ENCODE measurements around the gene PAX5. TPM values are rescaled to one million over a fixed set of nuclear protein-coding genes. Genes with fewer than 3 reads are reported as not detected.

PAX5 gene
- total and polyA plus RNA-seq, 2 of the 13 experiments (the other 11 are each of a cell fraction or from before 2014, with no cell fraction given), result not detected

GRCh38 chr9:36935768-36936497 lies 98.1 kb downstream of the PAX5 start (continued):
- no peak for TF ChIP-seq MAZ (IDR thresholded peaks at IDR 0.05; ENCODE audit: borderline replicate concordance, low read depth, low read length)
- TF ChIP-seq MAZ (CRISPR knock-in tag; IDR thresholded peaks at IDR 0.05; ENCODE audit: low read depth), result no peak
- no peak for TF ChIP-seq ZNF576 (CRISPR knock-in tag; IDR thresholded peaks at IDR 0.05)
- no peak for TF ChIP-seq THYN1 (CRISPR knock-in tag; IDR thresholded peaks at IDR 0.05; ENCODE audit: borderline replicate concordance, low read depth)
- TF ChIP-seq HDAC2 (CRISPR knock-in tag; IDR thresholded peaks at IDR 0.05), result no peak

GRCh38 chr9:36935332-36935731 lies 98.7 kb downstream of the PAX5 start:
- H3K27ac ChIP-seq (ENCODE audit: extremely low read length, insufficient read depth, low read length), result no peak overlapping the region
- no TSS peak for BruUV-seq (replicated peaks)
- no peaks in the 10 kb centered on the region for H3K4me1 ChIP-seq (ENCODE audit: insufficient read depth, low read length)
- peaks cover 0 to 26% of the 10 kb centered on the region in 2 experiments; a peak in 4 of 5 replicates for H3K27me3 ChIP-seq (ENCODE audit: control insufficient read depth in 1 of 2, insufficient read depth in 2 of 2, low read length in 2 of 2)
- no peak overlapping the region for H3K4me3 ChIP-seq (replicated peaks in 1 of 3; ENCODE audit: insufficient read depth in 1 of 3, low read depth in 2 of 3, low read length in 3 of 3)
- H3K36me3 ChIP-seq (replicated peaks in 1 of 2; ENCODE audit: control insufficient read depth in 1 of 2, insufficient read depth in 2 of 2, low read length in 2 of 2), result no peaks in the 10 kb centered on the region
- no peaks in the 10 kb centered on the region for H4K20me1 ChIP-seq (ENCODE audit: insufficient read depth, low read length)
- 34% methylated on average over 2 of the region's 4 CpGs for WGBS (ENCODE audit: low lambda C conversion rate)
- intact Hi-C loops (cut with micrococcal nuclease; ENCODE audit: unreplicated experiment) (no loop called here), in situ Hi-C loops (cut with HindIII; ENCODE audit: extremely low pct_ligation_motif_present, low pct_unique_long_range_greater_than_20kb) (no loop called here)
- no peak overlapping the region for H3K4me2 ChIP-seq (ENCODE audit: low read depth, low read length)
- FAIRE-seq (no peak), DNase-seq (ENCODE audit: low spot score) (no peak), ATAC-seq (no peak)
- CTCF ChIA-PET (ENCODE audit: low intra/inter-chr PET ratio, low total read pairs), result no interaction called here
- TF ChIP-seq ZNF431 (CRISPR knock-in tag; IDR thresholded peaks at IDR 0.05; ENCODE audit: borderline replicate concordance, low read depth), result no peak
- TF ChIP-seq MTA1 (CRISPR knock-in tag; IDR thresholded peaks at IDR 0.05; ENCODE audit: borderline replicate concordance), result no peak
- TF ChIP-seq HBP1 (CRISPR knock-in tag; IDR thresholded peaks at IDR 0.05; ENCODE audit: low read depth), result no peak
- H3K79me2 ChIP-seq (ENCODE audit: insufficient read depth, low read length), result no peaks in the 10 kb centered on the region
- H3K9ac ChIP-seq (ENCODE audit: insufficient read depth, low read depth, low read length), result no peak overlapping the region
- POLR2A ChIA-PET, result no interaction called here
- H2AFZ ChIP-seq (ENCODE audit: low read length), result no peak overlapping the region
- H3K9me3 ChIP-seq (ENCODE audit: low read length), result no peaks in the 10 kb centered on the region

Measured in HepG2 (cell line).